Glutamatergic neuron (in vitro differentiated cells): Measurements from ENCODE around the gene RALGPS1. TPM values are rescaled to one million over a fixed set of nuclear protein-coding genes. Genes with fewer than 3 reads are reported as not detected.

Experiments used
- DNase-seq: peaks from one replicate; pipeline ENCODE4 v3.0.0; 2022
- H3K27ac Mint-ChIP-seq: one replicate; pipeline ENCODE4 v1.8.0; 2020; ENCODE audit warnings: mild to moderate bottlenecking, mixed read lengths, inconsistent platforms; ENCODE audit not compliant: unreplicated experiment
- H3K27me3 Mint-ChIP-seq: one replicate; pipeline ENCODE4 v1.8.0; 2020; ENCODE audit warnings: mild to moderate bottlenecking, moderate library complexity, mixed read lengths, inconsistent platforms; ENCODE audit not compliant: unreplicated experiment
- H3K36me3 Mint-ChIP-seq: one replicate; pipeline ENCODE4 v1.8.0; 2020; ENCODE audit warnings: mild to moderate bottlenecking, mixed read lengths, inconsistent platforms; ENCODE audit not compliant: unreplicated experiment
- H3K4me1 Mint-ChIP-seq: one replicate; pipeline ENCODE4 v1.8.0; 2020; ENCODE audit warnings: mild to moderate bottlenecking, low read depth, mixed read lengths, inconsistent platforms; ENCODE audit not compliant: unreplicated experiment
- H3K4me3 Mint-ChIP-seq: one replicate; pipeline ENCODE4 v1.8.0; 2020; ENCODE audit warnings: mild to moderate bottlenecking, mixed read lengths, inconsistent platforms; ENCODE audit not compliant: unreplicated experiment
- H3K9me3 Mint-ChIP-seq: one replicate; pipeline ENCODE4 v1.8.0; 2020; ENCODE audit warnings: mild to moderate bottlenecking, moderate library complexity, mixed read lengths, inconsistent platforms; ENCODE audit not compliant: unreplicated experiment
- CTCF ChIP-seq: fragments of 200-600 bp; sonication (generic); IDR thresholded peaks from one replicate; pipeline ENCODE4 v1.5.0; 2021; ENCODE audit not compliant: partially characterized antibody, unreplicated experiment
- total RNA-seq: library from RNA; stranded (reverse); fragmentation: NEBNext Ultra II Directional; extraction: Animal tissue kit (Norgen Biotek cat#: 25700); gene quantifications from one replicate; pipeline ENCODE4 v1.2.1, GENCODE V29; 2021; ENCODE audit not compliant: unreplicated experiment

RALGPS1 gene
- total RNA-seq, 1 donor from 2014 or later: 23.8 TPM

GRCh38 chr9:126932871-126933321 is 18.3 kb downstream of the RALGPS1 start:
- Mint-ChIP-seq H3K4me1 (no peaks in the 10 kb centered on the region), H3K36me3 (no peaks in the 10 kb centered on the region), H3K9me3 (peaks cover 3% of the 10 kb centered on the region), H3K4me3 (no peak overlapping the region), H3K27me3 (peaks cover 3% of the 10 kb centered on the region), H3K27ac (no peak overlapping the region)
- TF ChIP-seq CTCF: no peak
- DNase-seq: no peak

- no peaks in the 10 kb centered on the region for H3K36me3 Mint-ChIP-seq
- no peaks in the 10 kb centered on the region for H3K4me1 Mint-ChIP-seq
- no peak overlapping the region for H3K4me3 Mint-ChIP-seq
- peaks cover 3% of the 10 kb centered on the region for H3K9me3 Mint-ChIP-seq
- no peak for DNase-seq
- TF ChIP-seq CTCF: no peak
- H3K27ac Mint-ChIP-seq: no peak overlapping the region
- H3K27me3 Mint-ChIP-seq: peaks cover 3% of the 10 kb centered on the region
These were observed 18.9 kb downstream of the RALGPS1 start for GRCh38 chr9:126933334-126933980.

GRCh38 chr9:126934441-126934840 is 19.9 kb downstream of the RALGPS1 start:
- DNase-seq: no peak
- Mint-ChIP-seq H3K9me3 (peaks cover 3% of the 10 kb centered on the region), H3K27ac (no peak overlapping the region), H3K4me1 (no peaks in the 10 kb centered on the region), H3K27me3 (peaks cover 3% of the 10 kb centered on the region), H3K36me3 (no peaks in the 10 kb centered on the region), H3K4me3 (no peak overlapping the region)
- no peak for TF ChIP-seq CTCF

- no peak overlapping the region for H3K4me3 Mint-ChIP-seq
- TF ChIP-seq CTCF: no peak
- peaks cover 3% of the 10 kb centered on the region for H3K9me3 Mint-ChIP-seq
These were observed 21.0 kb downstream of the RALGPS1 start for GRCh38 chr9:126935630-126936029.

GRCh38 chr9:126937444-126937843 is 22.9 kb downstream of the RALGPS1 start:
- Mint-ChIP-seq H3K9me3 (peaks cover 5% of the 10 kb centered on the region), H3K4me3 (no peak overlapping the region), H3K36me3 (no peaks in the 10 kb centered on the region), H3K27ac (no peak overlapping the region), H3K27me3 (peaks cover 3% of the 10 kb centered on the region), H3K4me1 (peaks cover 4% of the 10 kb centered on the region)
- no peak for DNase-seq
- no peak for TF ChIP-seq CTCF

More at GRCh38 chr9:126935630-126936029, 21.0 kb downstream of the RALGPS1 start:
- no peaks in the 10 kb centered on the region for H3K36me3 Mint-ChIP-seq
- no peak for DNase-seq
- peaks cover 2% of the 10 kb centered on the region for H3K4me1 Mint-ChIP-seq
- H3K27ac Mint-ChIP-seq: no peak overlapping the region
- H3K27me3 Mint-ChIP-seq: peaks cover 3% of the 10 kb centered on the region
